GM19023 (cell line): Measurements from ENCODE around the gene OXCT2.
"Not testable (repeated sequence)": the region's sequence is repeated elsewhere in the genome, so short reads cannot be mapped to it uniquely, and the experiment has no call there.

ENCODE experiments used
- ATAC-seq: cut with Tn5 transposase; IDR thresholded peaks from one replicate; pipeline ENCODE4 v1.9.1; 2021; ENCODE audit warnings: mild to moderate bottlenecking, moderate library complexity; ENCODE audit not compliant: unreplicated experiment

Gene OXCT2

GRCh38 chr1:39771022-39771532, at the start of gene OXCT2:
Gene OXCT2, minus strand, starts transcription at chr1:39771348. Its CDS starts 93 bp downstream, at chr1:39771255.
- ATAC-seq: not testable (repeated sequence)

- ATAC-seq: no peak
Measured at GRCh38 chr1:39819091-39819812, 48.1 kb upstream of the OXCT2 start.

GRCh38 chr1:39818482-39818881, 47.3 kb upstream of the OXCT2 start:
- ATAC-seq: no peak

- ATAC-seq: peak; percentile 82
Measured at GRCh38 chr1:39817091-39817932, 46.2 kb upstream of the OXCT2 start.

GRCh38 chr1:39816415-39817090, 45.4 kb upstream of the OXCT2 start:
- ATAC-seq: peak; percentile 55

GRCh38 chr1:39812913-39813312, 41.8 kb upstream of the OXCT2 start:
- no peak for ATAC-seq

- no peak for ATAC-seq
Measured at GRCh38 chr1:39808784-39809517, 37.8 kb upstream of the OXCT2 start.

GRCh38 chr1:39805385-39805784, 34.2 kb upstream of the OXCT2 start:
- ATAC-seq: no peak

GRCh38 chr1:39802496-39803260, 31.5 kb upstream of the OXCT2 start:
- ATAC-seq: no peak

- no peak for ATAC-seq
Measured at GRCh38 chr1:39800471-39800835, 29.3 kb upstream of the OXCT2 start.

- peak; percentile 66 for ATAC-seq
Measured at GRCh38 chr1:39799770-39800470, 28.8 kb upstream of the OXCT2 start.

GRCh38 chr1:39798859-39799769, 28.0 kb upstream of the OXCT2 start:
- peak; percentile 93 for ATAC-seq

GRCh38 chr1:39795651-39796050, 24.5 kb upstream of the OXCT2 start:
- no peak for ATAC-seq

- ATAC-seq: no peak
Measured at GRCh38 chr1:39791838-39792237, 20.7 kb upstream of the OXCT2 start.

- ATAC-seq: no peak
Measured at GRCh38 chr1:39789571-39790110, 18.5 kb upstream of the OXCT2 start.

- peak; percentile 60 for ATAC-seq
Measured at GRCh38 chr1:39788758-39789570, 17.8 kb upstream of the OXCT2 start, which contains the start of gene BMP8B. Gene BMP8B, minus strand, starts transcription at chr1:39788865. Its CDS starts 380 bp downstream, at chr1:39788485.

- ATAC-seq: peak; percentile 17
Measured at GRCh38 chr1:39788426-39788757, 17.2 kb upstream of the OXCT2 start.
